Subcutaneous abdominal adipose tissue (tissue), 5 donors: ENCODE data around the gene SLITRK2.

Source experiments
- H3K27ac ChIP-seq: one replicate; pipeline ENCODE4 v1.7.0; 2013; ENCODE audit warnings: low read depth, mild to moderate bottlenecking, inconsistent platforms, low read length, moderate library complexity
- H3K27me3 ChIP-seq, 5 donors: one replicate each; pipeline ENCODE4 v1.7.0; 2013; ENCODE audit warnings: low read length in 5 of 5, inconsistent platforms in 1 of 5; ENCODE audit not compliant: control insufficient read depth in 5 of 5, insufficient read depth in 4 of 5
- H3K36me3 ChIP-seq, 5 donors: one replicate each; pipeline ENCODE4 v1.7.0; 2013; ENCODE audit warnings: low read length in 5 of 5; ENCODE audit not compliant: control insufficient read depth in 5 of 5, insufficient read depth in 5 of 5
- H3K4me1 ChIP-seq, 5 donors: one replicate each; pipeline ENCODE4 v1.7.0; 2013; ENCODE audit warnings: low read length in 5 of 5, mild to moderate bottlenecking in 3 of 5, moderate library complexity in 1 of 5; ENCODE audit not compliant: control insufficient read depth in 5 of 5, insufficient read depth in 5 of 5
- H3K4me3 ChIP-seq, 5 donors: one replicate each; pipeline ENCODE4 v1.7.0; 2013; ENCODE audit warnings: low read length in 5 of 5, low read depth in 1 of 5
- H3K9ac ChIP-seq, 5 donors: one replicate each; pipeline ENCODE4 v1.7.0; 2013; ENCODE audit warnings: low read length in 5 of 5, mild to moderate bottlenecking in 4 of 5, moderate library complexity in 3 of 5
- H3K9me3 ChIP-seq, 5 donors: one replicate each; pipeline ENCODE4 v1.7.0; 2013; ENCODE audit warnings: low read length in 5 of 5; ENCODE audit not compliant: control insufficient read depth in 5 of 5
- donor health status: healthy.
- donor health status: healthy.
- donor health status: healthy.
- donor health status: healthy.
- donor health status: healthy.

Gene SLITRK2

DNA sequence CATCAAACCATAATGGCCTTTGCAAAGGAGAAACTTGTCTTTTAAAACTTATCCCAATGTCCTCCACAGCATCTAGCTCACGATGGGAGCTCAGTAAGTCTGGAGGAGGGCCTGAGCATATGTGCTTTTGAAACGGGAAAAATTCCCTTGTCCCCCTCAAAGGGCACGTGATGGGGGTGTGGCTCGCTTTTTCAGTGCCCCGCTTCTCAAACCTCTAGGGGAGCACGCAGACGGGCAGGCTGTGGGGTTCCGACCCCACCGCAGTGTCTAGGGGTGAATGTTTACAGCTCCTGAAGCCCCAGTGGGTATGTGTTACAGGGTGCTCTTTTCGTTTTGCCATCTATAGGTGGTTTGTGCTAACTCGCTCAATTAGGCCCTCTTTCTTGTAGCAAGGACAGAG lies 31.2 kb downstream of the SLITRK2 start:
- H3K9ac ChIP-seq, result no peak overlapping the region
- H3K4me1 ChIP-seq, result no peaks in the 10 kb centered on the region
- no peak overlapping the region for H3K4me3 ChIP-seq
- H3K36me3 ChIP-seq, result no peaks in the 10 kb centered on the region
- no peaks in the 10 kb centered on the region for H3K9me3 ChIP-seq
- H3K27me3 ChIP-seq, result no peaks in the 10 kb centered on the region
- H3K27ac ChIP-seq, result no peak overlapping the region

DNA sequence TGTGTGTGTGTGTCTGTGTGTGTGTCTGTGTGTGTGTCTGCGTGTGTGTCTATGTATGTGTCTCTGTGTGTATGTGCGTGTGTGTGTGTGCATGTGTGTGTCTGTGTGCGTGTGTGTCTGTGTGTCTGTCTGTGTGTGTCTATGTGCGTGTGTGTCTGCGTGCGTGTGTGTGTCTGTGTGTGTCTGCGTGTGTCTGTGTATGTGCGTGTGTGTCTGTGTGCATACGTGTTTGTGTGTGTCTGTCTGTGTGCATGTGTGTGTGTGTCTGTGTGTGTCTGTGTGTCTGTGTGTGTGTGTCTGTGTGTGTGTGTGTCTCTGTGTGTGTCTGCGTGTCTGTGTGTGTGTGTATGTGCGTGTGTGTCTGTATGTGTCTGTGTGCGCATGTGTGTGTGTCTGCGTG lies 35.6 kb downstream of the SLITRK2 start:
- Histone ChIP-seq H3K4me3 (no peak overlapping the region), H3K27me3 (no peaks in the 10 kb centered on the region), H3K27ac (no peak overlapping the region), H3K9ac (no peak overlapping the region), H3K4me1 (no peaks in the 10 kb centered on the region), H3K36me3 (no peaks in the 10 kb centered on the region), H3K9me3 (peaks cover 0 to 2% (median 0%) of the 10 kb centered on the region in 5 donors)

DNA sequence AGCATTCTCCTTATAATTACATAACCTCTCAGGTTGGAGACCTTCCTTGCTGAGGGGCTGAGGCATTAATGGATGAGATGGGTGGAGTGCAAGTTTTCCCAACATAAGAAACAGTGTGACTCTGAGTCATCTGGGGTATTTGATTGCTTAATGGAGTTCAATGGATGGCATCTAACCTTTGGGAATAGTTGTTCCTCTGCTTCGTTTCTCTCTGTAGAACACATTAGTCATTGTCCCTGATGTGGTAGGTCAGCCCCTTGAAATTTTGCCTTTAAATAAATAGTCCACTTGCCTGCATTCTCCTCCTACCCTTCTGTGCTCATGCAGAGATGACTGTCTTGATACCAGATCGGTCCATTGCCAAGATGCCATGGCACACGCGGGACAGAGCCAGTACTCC lies 38.6 kb downstream of the SLITRK2 start:
- Histone ChIP-seq H3K27ac (no peak overlapping the region), H3K9ac (no peak overlapping the region), H3K36me3 (no peaks in the 10 kb centered on the region), H3K4me1 (no peaks in the 10 kb centered on the region), H3K27me3 (no peaks in the 10 kb centered on the region), H3K9me3 (peaks cover 0 to 2% (median 0%) of the 10 kb centered on the region in 5 donors), H3K4me3 (no peak overlapping the region)

DNA sequence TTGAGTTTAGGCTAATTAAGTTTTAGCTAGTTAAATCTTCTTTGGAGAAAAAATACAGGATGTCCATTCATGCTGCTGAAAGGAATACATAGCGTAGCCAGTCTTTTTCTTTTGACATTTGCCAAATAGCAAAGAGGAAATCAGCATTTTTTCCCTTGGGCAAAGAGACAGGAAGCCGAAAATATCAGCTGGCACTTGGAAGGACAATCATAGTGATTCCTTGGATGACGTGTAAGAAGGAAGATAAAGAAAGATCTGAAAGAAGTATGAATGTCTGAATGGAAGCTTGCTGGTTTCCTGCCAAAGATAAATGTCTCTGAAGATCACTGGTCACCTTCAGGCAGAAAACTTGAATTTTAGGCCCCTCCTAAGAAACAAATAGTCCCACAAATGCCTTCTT lies 44.2 kb downstream of the SLITRK2 start:
- Histone ChIP-seq H3K9ac (no peak overlapping the region), H3K9me3 (no peaks in the 10 kb centered on the region), H3K27me3 (no peaks in the 10 kb centered on the region), H3K36me3 (no peaks in the 10 kb centered on the region), H3K4me3 (no peak overlapping the region), H3K27ac (no peak overlapping the region), H3K4me1 (no peaks in the 10 kb centered on the region)

GRCh38 chrX:145865082-145865481 lies 47.5 kb downstream of the SLITRK2 start:
- no peak overlapping the region for H3K4me3 ChIP-seq
- no peaks in the 10 kb centered on the region for H3K9me3 ChIP-seq
- no peaks in the 10 kb centered on the region for H3K4me1 ChIP-seq
- no peaks in the 10 kb centered on the region for H3K27me3 ChIP-seq
- no peaks in the 10 kb centered on the region for H3K36me3 ChIP-seq
- no peak overlapping the region for H3K9ac ChIP-seq
- H3K27ac ChIP-seq, result no peak overlapping the region
